Prostate gland (tissue), 2 donors: ENCODE measurements around the gene ATG4D. TPM values are rescaled to one million over a fixed set of nuclear protein-coding genes. Genes with fewer than 3 reads are reported as not detected.

Experiments used
- DNase-seq: peaks from one replicate; pipeline ENCODE4 v3.0.0-alpha.2; 2019; ENCODE audit warnings: low spot score
- H3K27ac ChIP-seq, 2 donors: fragments of 200-600 bp; sonication (generic); 2 replicates each; pipeline ENCODE4 v1.5.1; 2017 to 2019
- H3K27me3 ChIP-seq: fragments of 200-600 bp; sonication (generic); replicated peaks from 2 replicates; pipeline ENCODE4 v1.5.1; 2019; ENCODE audit not compliant: insufficient read depth
- H3K36me3 ChIP-seq, 2 donors: fragments of 200-600 bp; sonication (generic); 1 replicate in 1 of 2; 2 replicates in 1 of 2; pipeline versions ENCODE4 v1.5.1 to v1.8.1; 2017 to 2019
- H3K4me1 ChIP-seq: fragments of 200-600 bp; sonication (generic); replicated peaks from 2 replicates; pipeline ENCODE4 v1.5.1; 2019
- H3K4me3 ChIP-seq, 2 donors: fragments of 200-600 bp; sonication (generic); 2 replicates each; pipeline ENCODE4 v1.5.1; 2017 to 2019
- H3K9me3 ChIP-seq: fragments of 200-600 bp; sonication (generic); 2 replicates; pipeline ENCODE4 v1.5.1; 2017
- CTCF ChIP-seq, 4 experiments: fragments of 200-600 bp in 2 of 4; fragments of 450-650 bp in 2 of 4; sonication (generic) in 2 of 4; IDR thresholded peaks; 1 replicate in 3 of 4; 2 replicates in 1 of 4; pipeline ENCODE4 v1.5.1; 2016 to 2019; ENCODE audit warnings: antibody characterized with exemption in 4 of 4, mild to moderate bottlenecking in 2 of 4, moderate library complexity in 2 of 4
- POLR2A ChIP-seq: fragments of 450-650 bp; IDR thresholded peaks from one replicate; pipeline ENCODE4 v1.6.1; 2016; ENCODE audit warnings: antibody characterized with exemption, mild to moderate bottlenecking
- POLR2AphosphoS5 ChIP-seq: sonication (generic); formaldehyde crosslinking; IDR thresholded peaks from one replicate; pipeline ENCODE4 v1.6.1; 2017; ENCODE audit warnings: antibody characterized with exemption
- WGBS: methylation state at CpG from one replicate; pipeline ENCODE4 v1.1.5; 2018; 5-methylcytosine and 5-hydroxymethylcytosine counted together
- intact Hi-C: fragments of 100-400 bp; cut with DNase I; formaldehyde crosslinking; loops from one replicate; pipeline ENCODE4 v1.14.2; 2022
- total RNA-seq, 2 donors: library from RNA; depleted of rRNA; stranded (reverse); fragments of >200 nt; gene quantifications; one replicate each; pipeline ENCODE4 v1.1.0, GENCODE V29; 2016

The ATG4D gene
- total RNA-seq, 2 donors from 2014 or later = 36.3 to 57.9 TPM

GRCh38 chr19:10544242-10544752 lies 593 bp downstream of the ATG4D start:
- DNase-seq = no peak
- H3K27me3 ChIP-seq = no peaks in the 10 kb centered on the region
- 18% methylated on average over 22 of the region's 22 CpGs for WGBS
- peaks cover 4% of the 10 kb centered on the region for H3K4me1 ChIP-seq
- H3K36me3 ChIP-seq = peaks cover 0 to 12% of the 10 kb centered on the region in 2 donors
- peak overlapping the region; percentile 85 to 87 for H3K27ac ChIP-seq
- H3K9me3 ChIP-seq = no peaks in the 10 kb centered on the region
- TF ChIP-seq POLR2A (no peak), CTCF (IDR thresholded peaks at IDR 0.05) (no peak), POLR2AphosphoS5 (no peak)
- intact Hi-C loops = no loop called here
- peak overlapping the region; percentile 100 for H3K4me3 ChIP-seq

DNA sequence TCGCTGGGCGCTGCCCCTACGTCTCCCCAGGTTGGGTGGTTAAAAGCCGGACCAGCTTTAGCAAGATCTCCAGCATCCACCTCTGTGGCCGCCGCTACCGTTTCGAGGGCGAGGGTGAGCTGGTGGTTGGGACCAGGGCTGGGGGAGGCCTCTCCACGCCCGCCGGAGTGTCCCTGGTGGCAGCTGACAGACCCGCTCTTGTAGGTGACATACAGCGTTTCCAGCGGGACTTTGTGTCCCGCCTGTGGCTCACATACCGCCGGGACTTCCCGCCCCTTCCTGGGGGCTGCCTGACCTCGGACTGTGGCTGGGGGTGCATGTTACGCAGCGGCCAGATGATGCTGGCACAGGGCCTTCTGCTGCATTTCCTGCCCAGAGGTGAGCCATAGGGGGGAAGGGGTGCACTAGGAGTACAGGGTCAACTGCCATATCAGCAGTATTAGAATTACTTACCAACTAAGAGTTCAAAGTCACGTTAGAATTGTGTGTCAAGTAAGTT lies 1.1 kb downstream of the ATG4D start:
- peak overlapping the region; percentile 85 to 87 for H3K27ac ChIP-seq
- 28% methylated on average over 15 of the region's 23 CpGs for WGBS
- TF ChIP-seq POLR2AphosphoS5 = no peak
- no peak for TF ChIP-seq POLR2A
- TF ChIP-seq CTCF (IDR thresholded peaks at IDR 0.05) = no peak

DNA sequence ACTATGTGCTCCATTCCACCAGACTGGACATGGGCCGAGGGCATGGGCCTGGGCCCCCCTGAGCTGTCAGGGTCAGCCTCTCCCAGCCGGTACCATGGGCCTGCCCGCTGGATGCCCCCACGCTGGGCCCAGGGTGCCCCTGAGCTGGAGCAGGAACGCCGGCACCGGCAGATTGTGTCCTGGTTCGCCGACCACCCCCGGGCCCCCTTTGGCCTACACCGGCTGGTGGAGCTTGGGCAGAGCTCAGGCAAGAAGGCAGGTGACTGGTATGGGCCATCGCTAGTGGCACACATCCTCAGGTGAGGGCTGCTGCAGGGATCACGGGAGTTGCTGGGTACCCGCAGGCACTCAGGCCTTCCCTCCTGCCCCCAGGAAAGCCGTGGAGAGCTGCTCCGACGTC lies 3.1 kb downstream of the ATG4D start:
- TF ChIP-seq CTCF (IDR thresholded peaks at IDR 0.05) (no peak), POLR2A (no peak), POLR2AphosphoS5 (no peak)
- WGBS = 91% methylated on average over 15 of the region's 17 CpGs
- Histone ChIP-seq H3K27ac (no peak overlapping the region), H3K4me3 (no peak overlapping the region), H3K9me3 (no peaks in the 10 kb centered on the region), H3K4me1 (peaks cover 4% of the 10 kb centered on the region), H3K36me3 (peaks cover 4 to 14% of the 10 kb centered on the region in 2 donors), H3K27me3 (no peaks in the 10 kb centered on the region)
- no peak for DNase-seq
- intact Hi-C loops = no loop called here

More for the DNA sequence above, 1.1 kb downstream of the ATG4D start:
- Histone ChIP-seq H3K27me3 (no peaks in the 10 kb centered on the region), H3K9me3 (no peaks in the 10 kb centered on the region), H3K4me1 (peaks cover 4% of the 10 kb centered on the region), H3K36me3 (peaks cover 0 to 12% of the 10 kb centered on the region in 2 donors), H3K4me3 (peak overlapping the region; percentile 100)
- intact Hi-C loops = no loop called here
- no peak for DNase-seq

- intact Hi-C loops = no loop called here
- no peak for TF ChIP-seq POLR2A
- no peak for TF ChIP-seq POLR2AphosphoS5
- TF ChIP-seq CTCF (IDR thresholded peaks at IDR 0.05) = no peak
- peaks cover 8 to 20% of the 10 kb centered on the region in 2 donors for H3K36me3 ChIP-seq
Observed at GRCh38 chr19:10548746-10549276, 5.1 kb downstream of the ATG4D start.

DNA sequence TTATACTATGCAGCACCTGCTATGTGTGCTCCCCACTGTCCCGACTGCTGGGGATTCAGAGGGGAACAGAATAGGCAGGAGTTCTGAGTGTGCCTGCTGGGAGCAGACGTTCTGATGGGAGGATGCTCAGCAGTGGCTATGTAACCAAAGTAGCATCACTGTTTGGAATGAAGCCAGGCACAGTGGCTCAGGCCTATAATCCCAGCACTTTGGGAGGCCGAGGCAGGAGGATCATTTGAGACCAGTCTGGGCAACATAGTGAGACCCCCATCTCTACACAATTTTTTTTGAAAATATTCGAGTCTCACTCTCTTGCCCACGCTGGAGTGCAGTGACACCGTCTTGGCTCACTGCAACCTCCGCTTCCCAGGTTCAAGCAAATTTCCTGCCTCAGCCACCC lies 6.0 kb downstream of the ATG4D start:
- peaks cover 2% of the 10 kb centered on the region for H3K4me1 ChIP-seq
- no peaks in the 10 kb centered on the region for H3K27me3 ChIP-seq
- 82% methylated on average over 7 of the region's 7 CpGs for WGBS
- no peak overlapping the region for H3K27ac ChIP-seq
- H3K36me3 ChIP-seq = peaks cover 8 to 20% of the 10 kb centered on the region in 2 donors
- DNase-seq = no peak
- TF ChIP-seq CTCF (IDR thresholded peaks at IDR 0.05) = no peak
- no peak for TF ChIP-seq POLR2A
- TF ChIP-seq POLR2AphosphoS5 = no peak
- H3K4me3 ChIP-seq = no peak overlapping the region
- intact Hi-C loops = no loop called here
- H3K9me3 ChIP-seq = no peaks in the 10 kb centered on the region

More at GRCh38 chr19:10548746-10549276, 5.1 kb downstream of the ATG4D start:
- H3K4me1 ChIP-seq = peaks cover 4% of the 10 kb centered on the region
- no peak for DNase-seq
- no peaks in the 10 kb centered on the region for H3K27me3 ChIP-seq
- 94% methylated on average over 18 of the region's 18 CpGs for WGBS
- H3K27ac ChIP-seq = no peak overlapping the region
- no peak overlapping the region for H3K4me3 ChIP-seq
- no peaks in the 10 kb centered on the region for H3K9me3 ChIP-seq
